ENCODE data around the gene DUSP10.
A peak's percentile ranks its signal among the peaks of the same experiment; 100 is the strongest.

The DUSP10 gene

DNA sequence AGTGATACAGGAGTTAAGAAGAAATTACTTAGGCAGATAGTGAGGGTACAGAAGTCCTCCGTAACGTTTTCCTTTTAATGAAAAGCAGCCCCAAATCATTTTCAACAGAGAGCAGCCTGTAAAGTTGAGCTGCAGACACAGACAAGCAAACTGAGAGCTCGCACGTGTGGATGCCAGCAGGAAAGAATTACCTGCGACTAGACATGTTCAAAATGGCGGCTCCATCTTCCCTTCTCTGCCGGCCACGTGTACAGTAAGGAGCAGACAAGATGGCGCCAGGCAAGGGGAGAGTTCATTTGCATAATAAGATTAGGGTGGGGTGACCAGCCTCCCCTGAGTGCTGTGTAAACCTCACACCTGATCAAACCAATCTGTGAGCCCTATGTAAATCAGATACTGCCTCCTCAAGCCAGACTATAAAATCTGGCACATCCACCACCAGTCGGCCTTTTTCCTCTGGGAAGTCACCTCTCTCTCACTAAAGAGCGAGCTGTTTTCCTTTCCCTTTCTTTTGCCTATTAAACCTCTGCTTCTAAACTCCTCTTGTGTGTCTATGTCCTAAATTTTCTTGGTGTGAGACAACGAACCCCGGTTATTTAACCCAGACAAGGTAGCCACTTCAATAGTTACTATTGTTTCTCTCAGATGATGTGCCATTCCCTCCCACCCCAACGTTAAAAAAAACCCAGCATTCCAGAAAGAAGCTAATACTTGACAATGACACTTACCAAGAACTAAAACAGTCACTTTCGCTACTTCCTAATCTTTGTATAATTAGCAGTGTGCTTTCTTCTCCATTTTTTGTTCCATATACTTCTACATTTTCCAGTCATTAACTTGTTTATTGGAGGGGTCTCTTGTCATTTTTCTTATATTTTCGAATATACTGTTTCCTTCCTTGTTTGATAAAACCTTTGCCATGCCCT, 27.4 kb downstream of the DUSP10 start:
- no peak for DNase-seq

DNA sequence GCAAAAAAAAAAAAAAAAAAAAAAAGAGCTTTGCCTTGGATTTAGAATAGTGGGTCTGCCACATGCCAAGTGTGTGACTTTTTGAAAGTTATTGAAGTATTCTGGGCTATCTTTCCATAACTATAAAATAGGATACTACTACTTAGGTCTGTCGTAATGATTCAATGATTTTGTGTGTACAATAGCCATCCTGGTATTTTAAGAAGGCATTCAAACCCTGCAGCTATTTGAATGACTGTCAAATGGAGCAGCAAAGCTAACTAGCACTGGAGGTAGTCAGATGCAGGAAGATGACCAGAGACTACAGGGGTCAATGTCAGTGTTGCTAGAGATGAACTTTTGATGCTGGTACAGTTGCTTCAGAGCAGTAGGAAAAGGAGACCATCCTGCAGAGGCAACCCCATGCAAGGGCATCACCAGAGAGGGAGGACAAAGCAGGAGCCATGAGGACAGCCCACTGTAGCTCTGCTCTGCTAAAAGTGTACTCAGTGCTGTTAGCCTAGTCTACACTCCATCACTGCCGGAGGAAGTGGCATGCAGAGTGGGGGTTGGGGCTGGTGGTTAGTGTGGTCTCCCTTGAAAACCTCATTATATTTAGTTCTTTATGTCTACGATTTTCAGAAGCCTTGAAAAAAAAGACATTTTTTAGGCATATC, 29.0 kb downstream of the DUSP10 start:
- DNase-seq = no peak

DNA sequence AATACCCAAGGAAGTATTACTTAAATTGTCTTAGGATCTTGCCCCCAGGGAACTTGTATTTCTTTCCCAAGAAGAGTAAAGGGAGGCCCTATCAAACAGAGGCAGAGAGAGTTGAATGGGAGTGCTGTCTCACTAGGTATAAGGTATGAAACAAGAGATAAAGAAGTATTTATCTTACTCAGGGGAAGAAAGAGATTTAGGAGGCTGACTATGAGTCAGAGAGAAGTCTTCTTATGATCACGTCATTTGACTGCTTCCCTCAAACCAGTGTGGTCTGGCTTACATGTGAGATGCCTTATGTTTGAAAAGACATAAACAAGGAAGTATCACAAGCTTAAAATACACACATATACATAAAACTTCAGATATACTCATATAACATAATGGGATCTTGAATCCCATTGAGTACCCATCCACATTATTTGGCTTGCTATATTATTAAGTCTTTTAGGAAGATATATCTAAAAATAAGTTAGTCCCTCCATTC, 29.6 kb downstream of the DUSP10 start:
- DNase-seq = no peak

GRCh38 chr1:221711656-221712055, 30.2 kb downstream of the DUSP10 start:
- no peak for DNase-seq

GRCh38 chr1:221711063-221711577, 30.8 kb downstream of the DUSP10 start:
- no peak for DNase-seq

GRCh38 chr1:221709854-221710253, 32.0 kb downstream of the DUSP10 start:
- no peak for DNase-seq

- peak in 37 of 58 donors; percentile 11 to 86 (median 51) for DNase-seq
Observed at GRCh38 chr1:221708987-221709386, 32.9 kb downstream of the DUSP10 start.

GRCh38 chr1:221708076-221708571, 33.8 kb downstream of the DUSP10 start:
- DNase-seq = peak in 9 of 58 donors; percentile 7 to 52 (median 35)

- DNase-seq = no peak
Observed at GRCh38 chr1:221706876-221707582, 34.9 kb downstream of the DUSP10 start.

- no peak for DNase-seq
Observed at GRCh38 chr1:221706191-221706590, 35.7 kb downstream of the DUSP10 start.

- DNase-seq = no peak
Observed at GRCh38 chr1:221704306-221704705, 37.6 kb downstream of the DUSP10 start.

DNA sequence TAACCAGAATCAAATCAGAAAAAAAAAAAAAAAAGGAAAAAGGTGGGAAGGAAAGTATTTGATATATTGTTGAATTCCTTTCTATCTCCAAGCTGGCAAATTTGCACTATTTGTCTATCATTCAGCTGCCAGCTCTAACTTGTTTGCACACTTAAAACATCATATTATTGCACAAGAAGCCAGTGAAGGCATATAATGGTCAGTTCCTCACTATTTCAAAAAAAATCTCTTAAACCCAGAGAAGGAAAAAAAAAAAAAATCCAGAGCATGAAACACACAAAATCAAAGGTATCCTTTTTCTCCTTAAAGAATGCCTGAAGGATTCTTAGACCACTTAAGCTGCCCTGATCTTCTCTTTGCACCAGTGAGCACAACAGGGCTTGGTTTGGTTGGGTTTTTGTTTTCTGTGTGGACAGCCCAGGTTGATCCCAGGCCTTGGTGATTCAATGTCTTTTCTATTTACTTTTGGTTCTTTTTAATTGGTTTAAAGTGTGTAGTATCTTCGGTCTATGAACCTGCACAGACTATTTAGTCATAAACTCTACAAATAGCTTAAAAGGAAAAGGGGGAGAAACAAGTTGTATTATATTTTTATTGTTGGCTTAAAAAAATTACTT, 40.2 kb downstream of the DUSP10 start:
- DNase-seq = no peak

DNA sequence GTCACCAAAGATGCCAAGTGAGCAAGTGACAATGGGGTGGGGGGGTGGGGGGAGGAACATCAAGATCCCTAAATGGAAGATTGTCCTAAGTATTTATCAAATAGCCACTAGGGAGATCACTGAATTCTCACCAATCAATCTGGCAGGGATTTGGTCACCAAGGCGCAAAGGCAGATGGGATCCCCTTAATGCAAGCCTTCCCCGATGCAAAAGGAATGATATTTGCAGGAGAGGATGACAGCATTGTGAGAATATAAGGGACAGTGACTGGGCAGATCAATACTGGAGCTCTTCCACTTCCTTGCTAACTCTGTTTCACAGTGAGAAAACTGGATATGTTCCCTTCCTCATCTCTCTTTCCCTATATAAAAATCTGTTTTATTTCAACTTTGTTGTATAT, 40.9 kb downstream of the DUSP10 start:
- no peak for DNase-seq

- DNase-seq = no peak
Observed at GRCh38 chr1:221700536-221700935, 41.4 kb downstream of the DUSP10 start.

GRCh38 chr1:221699978-221700519, 41.8 kb downstream of the DUSP10 start:
- DNase-seq = no peak

DNA sequence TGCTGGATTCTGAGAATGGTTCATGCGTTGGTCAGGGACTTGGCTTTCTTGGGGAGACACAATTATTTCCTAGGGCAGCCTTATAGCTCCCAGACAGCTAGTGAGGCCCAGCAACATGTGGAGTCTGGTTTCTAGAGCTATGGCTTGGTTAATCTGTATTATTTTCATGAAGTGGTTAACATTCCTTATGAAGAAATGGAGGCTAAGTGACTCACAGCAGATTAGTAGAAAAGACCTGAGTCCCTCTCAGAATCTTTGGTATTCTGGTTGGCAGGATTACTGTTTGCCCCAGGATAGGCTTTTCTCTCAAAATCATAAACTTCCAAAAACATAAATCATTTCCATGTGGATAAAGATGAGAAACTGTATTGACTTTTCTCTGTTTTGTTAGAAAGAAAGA, 42.3 kb downstream of the DUSP10 start:
- no peak for DNase-seq

- no peak for DNase-seq
Observed at GRCh38 chr1:221698579-221699349, 43.1 kb downstream of the DUSP10 start.

GRCh38 chr1:221697923-221698425, 43.9 kb downstream of the DUSP10 start:
- no peak for DNase-seq

DNA sequence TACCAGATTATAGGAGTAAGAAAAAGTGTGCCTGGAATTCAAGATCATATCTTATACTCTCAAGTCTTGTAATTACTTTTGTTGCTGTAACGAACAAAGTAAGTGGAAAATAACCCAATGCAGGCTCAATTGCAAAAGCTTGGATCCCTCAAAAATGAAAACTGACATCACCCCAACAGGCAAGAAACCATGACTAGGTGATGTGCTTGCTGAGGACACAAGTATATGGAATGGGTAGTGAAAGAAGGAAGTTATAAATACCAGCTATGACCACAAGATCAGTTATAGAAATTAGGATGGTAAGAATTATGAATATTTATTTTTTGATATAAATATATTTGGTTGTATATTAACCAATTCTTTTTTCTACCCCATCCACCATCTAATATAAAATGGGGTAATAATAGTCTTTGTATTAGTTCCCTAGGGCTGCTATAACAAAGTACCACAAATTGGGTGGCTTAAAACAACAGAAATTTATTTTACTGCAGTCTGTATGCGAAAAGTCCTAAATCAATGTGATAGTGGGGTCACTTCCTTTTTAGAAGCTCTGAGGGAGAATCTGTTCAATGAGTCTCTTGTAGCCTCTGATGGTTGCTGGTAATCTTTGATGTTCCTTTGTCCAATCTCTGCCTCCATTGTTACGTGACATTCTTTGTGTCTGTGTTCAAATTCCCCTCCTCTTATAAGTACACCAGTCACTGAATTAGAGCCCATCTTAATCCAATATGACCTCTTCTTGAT, 45.0 kb downstream of the DUSP10 start:
- DNase-seq = no peak

All from anterior cingulate cortex (tissue), 58 donors.